Esophagus muscularis mucosa (tissue), 4 donors: Measurements from ENCODE around the gene SNX7.

Source experiments
- CTCF ChIP-seq, 3 experiments: fragments of 200-600 bp in 2 of 3; fragments of 450-650 bp in 1 of 3; sonication (generic) in 2 of 3; IDR thresholded peaks; one replicate each; pipeline ENCODE4 v1.5.1; 2017 to 2019; ENCODE audit warnings: antibody characterized with exemption in 3 of 3, mild to moderate bottlenecking in 2 of 3, moderate library complexity in 1 of 3
- EP300 ChIP-seq: sonication (generic); formaldehyde crosslinking; IDR thresholded peaks from one replicate; pipeline ENCODE4 v1.6.1; 2017; ENCODE audit warnings: antibody characterized with exemption
- POLR2A ChIP-seq: fragments of 450-650 bp; IDR thresholded peaks from one replicate; pipeline ENCODE4 v1.6.1; 2017; ENCODE audit warnings: antibody characterized with exemption, moderate library complexity, mild to moderate bottlenecking, low read depth
- POLR2AphosphoS5 ChIP-seq, 2 donors: sonication (generic); formaldehyde crosslinking; IDR thresholded peaks; one replicate each; pipeline ENCODE4 v1.6.1; 2017; ENCODE audit warnings: antibody characterized with exemption in 2 of 2

DNA sequence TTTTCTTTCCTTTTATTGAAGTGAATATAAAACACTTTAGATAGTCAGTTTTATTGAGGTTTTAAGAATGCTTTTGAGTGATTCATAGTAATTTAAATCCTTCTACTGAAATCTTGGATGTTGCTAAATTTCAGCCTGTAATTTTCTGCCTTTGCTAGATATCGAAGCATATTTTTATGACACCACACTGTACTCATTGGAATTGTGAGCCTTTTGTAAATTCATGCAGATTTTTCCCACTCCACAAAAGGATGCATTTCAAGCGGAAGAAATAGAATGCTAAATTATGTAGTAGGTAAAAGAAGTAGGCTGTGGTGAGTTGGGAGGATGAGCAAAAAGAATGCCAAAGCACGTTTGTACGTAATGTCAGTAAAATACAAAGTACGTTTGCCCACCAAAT is 13.8 kb downstream of the SNX7 start:
- no peak for TF ChIP-seq CTCF (IDR thresholded peaks at IDR 0.05)
- no peak for TF ChIP-seq POLR2A
- no peak for TF ChIP-seq POLR2AphosphoS5 (IDR thresholded peaks at IDR 0.05)
- no peak for TF ChIP-seq EP300
